Osteoblast (primary cell): ENCODE results near the gene LRRC4C. TPM values are rescaled to one million over a fixed set of nuclear protein-coding genes. Genes with fewer than 3 reads are reported as not detected.

Experiments
- DNase-seq: peaks from one replicate; pipeline ENCODE4 v3.0.0; 2011; ENCODE audit warnings: low spot score, mixed read lengths; ENCODE audit not compliant: insufficient read length; ENCODE audit errors: missing footprints
- H2AFZ ChIP-seq: 2 replicates; pipeline ENCODE4 v1.6.0; 2011; ENCODE audit warnings: mild to moderate bottlenecking, low read length
- H3K27ac ChIP-seq: 2 replicates; pipeline ENCODE4 v1.5.1; 2011; ENCODE audit warnings: mild to moderate bottlenecking, low read depth, low read length, moderate library complexity
- H3K27me3 ChIP-seq: 2 replicates; pipeline ENCODE4 v1.6.0; 2012; ENCODE audit warnings: mild to moderate bottlenecking, control low read depth, inconsistent platforms, low read length, moderate library complexity; ENCODE audit not compliant: insufficient read depth
- H3K36me3 ChIP-seq: 2 replicates; pipeline ENCODE4 v1.5.1; 2011; ENCODE audit warnings: mild to moderate bottlenecking, low read length, control low read depth, moderate library complexity; ENCODE audit not compliant: insufficient read depth
- H3K4me1 ChIP-seq: 2 replicates; pipeline ENCODE4 v1.5.1; 2011; ENCODE audit warnings: mild to moderate bottlenecking, low read length, control low read depth, moderate library complexity; ENCODE audit not compliant: insufficient read depth
- H3K4me2 ChIP-seq: 2 replicates; pipeline ENCODE4 v1.6.0; 2011; ENCODE audit warnings: mild to moderate bottlenecking, low read length; ENCODE audit not compliant: insufficient read depth
- H3K4me3 ChIP-seq: fragments of 200-600 bp; sonication (generic); 3 replicates; pipeline ENCODE4 v1.5.1; 2012; ENCODE audit warnings: mild to moderate bottlenecking, low read length, inconsistent platforms; ENCODE audit not compliant: insufficient read depth
- H3K79me2 ChIP-seq: 2 replicates; pipeline ENCODE4 v1.6.0; 2012; ENCODE audit warnings: mild to moderate bottlenecking, low read length, control low read depth, inconsistent platforms; ENCODE audit not compliant: insufficient read depth
- H3K9me3 ChIP-seq: 2 replicates; pipeline ENCODE4 v1.5.1; 2011; ENCODE audit warnings: low read depth, low read length, control low read depth
- H4K20me1 ChIP-seq: 2 replicates; pipeline ENCODE4 v1.6.0; 2012; ENCODE audit warnings: mild to moderate bottlenecking, low read length, control low read depth; ENCODE audit not compliant: insufficient read depth
- CTCF ChIP-seq: IDR thresholded peaks from 2 replicates; pipeline ENCODE4 v1.5.1; 2011; ENCODE audit warnings: mild to moderate bottlenecking, low read depth, low read length, moderate library complexity; ENCODE audit errors: extremely low read depth
- total RNA-seq: library from RNA; depleted of rRNA; stranded (reverse); fragments of >200 nt; gene quantifications from 2 replicates; pipeline ENCODE4 v1.2.3, GENCODE V29; 2012

Gene LRRC4C
- total RNA-seq, 1 donor: 2.2 TPM

GRCh38 chr11:40425168-40425567, 1034.3 kb downstream of the LRRC4C start:
- no peaks in the 10 kb centered on the region for H3K4me1 ChIP-seq
- no peaks in the 10 kb centered on the region for H3K36me3 ChIP-seq
- no peak overlapping the region for H3K27ac ChIP-seq
- no peaks in the 10 kb centered on the region for H3K9me3 ChIP-seq
- H2AFZ ChIP-seq: no peak overlapping the region
- H4K20me1 ChIP-seq: no peaks in the 10 kb centered on the region
- no peak overlapping the region for H3K4me3 ChIP-seq
- no peak overlapping the region for H3K4me2 ChIP-seq
- no peak for DNase-seq
- H3K27me3 ChIP-seq: no peaks in the 10 kb centered on the region
- TF ChIP-seq CTCF: no peak
- H3K79me2 ChIP-seq: no peaks in the 10 kb centered on the region

GRCh38 chr11:40421208-40421981, 1038.1 kb downstream of the LRRC4C start:
- TF ChIP-seq CTCF: no peak
- no peaks in the 10 kb centered on the region for H4K20me1 ChIP-seq
- no peak overlapping the region for H3K27ac ChIP-seq
- DNase-seq: no peak
- H3K27me3 ChIP-seq: no peaks in the 10 kb centered on the region
- H3K4me3 ChIP-seq: no peak overlapping the region
- no peaks in the 10 kb centered on the region for H3K79me2 ChIP-seq
- no peaks in the 10 kb centered on the region for H3K4me1 ChIP-seq
- no peak overlapping the region for H2AFZ ChIP-seq
- no peak overlapping the region for H3K4me2 ChIP-seq
- no peaks in the 10 kb centered on the region for H3K9me3 ChIP-seq
- H3K36me3 ChIP-seq: no peaks in the 10 kb centered on the region

- TF ChIP-seq CTCF: no peak
- Histone ChIP-seq H3K4me2 (no peak overlapping the region), H3K4me1 (no peaks in the 10 kb centered on the region), H3K27me3 (no peaks in the 10 kb centered on the region), H3K4me3 (no peak overlapping the region), H4K20me1 (no peaks in the 10 kb centered on the region), H2AFZ (no peak overlapping the region), H3K9me3 (no peaks in the 10 kb centered on the region), H3K36me3 (no peaks in the 10 kb centered on the region), H3K27ac (no peak overlapping the region), H3K79me2 (no peaks in the 10 kb centered on the region)
- DNase-seq: no peak
Observed at GRCh38 chr11:40417627-40418026, 1041.8 kb downstream of the LRRC4C start.

- no peaks in the 10 kb centered on the region for H3K4me1 ChIP-seq
- H3K27ac ChIP-seq: no peak overlapping the region
- H3K4me2 ChIP-seq: no peak overlapping the region
- no peaks in the 10 kb centered on the region for H4K20me1 ChIP-seq
- H3K9me3 ChIP-seq: no peaks in the 10 kb centered on the region
- H2AFZ ChIP-seq: no peak overlapping the region
- no peak for DNase-seq
- no peak for TF ChIP-seq CTCF
- no peaks in the 10 kb centered on the region for H3K79me2 ChIP-seq
- no peaks in the 10 kb centered on the region for H3K36me3 ChIP-seq
- H3K27me3 ChIP-seq: no peaks in the 10 kb centered on the region
- H3K4me3 ChIP-seq: no peak overlapping the region
Observed at GRCh38 chr11:40407355-40407754, 1052.1 kb downstream of the LRRC4C start.
